GM12874 (cell line): ENCODE results near the gene IL21R.

Experiments
- TF ChIP-seq, protein P1 (sequence below): IDR thresholded peaks from 2 replicates; pipeline ENCODE4 v1.5.1; 2011; ENCODE audit warnings: low read depth, mild to moderate bottlenecking, control low read depth, low read length, moderate library complexity; ENCODE audit not compliant: insufficient read depth

IL21R gene

GRCh38 chr16:27462846-27463682, 61.1 kb downstream of the IL21R start:
- TF ChIP-seq, protein P1, sequence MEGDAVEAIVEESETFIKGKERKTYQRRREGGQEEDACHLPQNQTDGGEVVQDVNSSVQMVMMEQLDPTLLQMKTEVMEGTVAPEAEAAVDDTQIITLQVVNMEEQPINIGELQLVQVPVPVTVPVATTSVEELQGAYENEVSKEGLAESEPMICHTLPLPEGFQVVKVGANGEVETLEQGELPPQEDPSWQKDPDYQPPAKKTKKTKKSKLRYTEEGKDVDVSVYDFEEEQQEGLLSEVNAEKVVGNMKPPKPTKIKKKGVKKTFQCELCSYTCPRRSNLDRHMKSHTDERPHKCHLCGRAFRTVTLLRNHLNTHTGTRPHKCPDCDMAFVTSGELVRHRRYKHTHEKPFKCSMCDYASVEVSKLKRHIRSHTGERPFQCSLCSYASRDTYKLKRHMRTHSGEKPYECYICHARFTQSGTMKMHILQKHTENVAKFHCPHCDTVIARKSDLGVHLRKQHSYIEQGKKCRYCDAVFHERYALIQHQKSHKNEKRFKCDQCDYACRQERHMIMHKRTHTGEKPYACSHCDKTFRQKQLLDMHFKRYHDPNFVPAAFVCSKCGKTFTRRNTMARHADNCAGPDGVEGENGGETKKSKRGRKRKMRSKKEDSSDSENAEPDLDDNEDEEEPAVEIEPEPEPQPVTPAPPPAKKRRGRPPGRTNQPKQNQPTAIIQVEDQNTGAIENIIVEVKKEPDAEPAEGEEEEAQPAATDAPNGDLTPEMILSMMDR = no peak

- TF ChIP-seq, protein P1 = no peak
Observed at GRCh38 chr16:27463741-27464591, 62.0 kb downstream of the IL21R start.

DNA sequence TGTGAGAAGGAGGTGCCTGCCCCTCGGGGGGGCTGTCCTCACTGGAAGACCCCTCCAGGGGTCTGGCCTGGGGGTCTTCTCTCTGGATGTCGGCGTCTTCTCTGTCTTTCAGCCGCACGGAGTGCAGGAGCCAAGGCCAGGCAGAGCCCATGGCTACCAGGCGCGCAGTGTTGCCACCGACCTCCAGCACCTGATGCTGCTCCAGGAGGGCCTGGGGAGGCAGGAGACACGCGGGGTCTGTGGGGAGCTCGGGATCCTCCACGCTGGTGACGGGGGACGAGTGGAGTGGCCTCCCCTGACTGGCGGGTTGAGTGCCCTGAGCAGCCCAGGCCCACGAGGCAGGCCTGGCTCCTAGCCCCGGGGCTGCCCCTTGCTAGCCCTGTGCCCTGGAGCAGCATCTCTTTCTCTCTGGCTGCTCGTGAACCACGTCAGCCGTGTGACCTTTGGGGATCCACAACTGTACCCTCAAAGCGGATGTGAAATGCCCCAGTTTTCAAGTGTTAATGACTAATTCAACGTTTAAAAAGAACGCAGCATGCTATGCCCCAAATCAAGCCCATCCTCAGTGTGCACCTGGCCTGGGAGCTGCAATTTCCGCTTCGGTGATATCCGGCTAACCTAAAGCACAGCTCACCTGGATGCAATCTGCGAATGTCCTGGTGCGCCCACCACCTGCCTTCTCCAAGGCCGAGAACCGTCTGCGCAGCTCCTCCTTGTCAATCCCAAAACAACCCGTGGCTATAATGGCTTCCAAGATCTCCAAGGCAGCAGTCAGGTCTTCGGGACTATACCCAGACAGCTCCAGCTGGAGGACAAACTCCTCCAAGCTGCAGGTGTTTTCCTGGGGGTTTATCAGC, 62.9 kb downstream of the IL21R start:
- TF ChIP-seq, protein P1 = no peak

DNA sequence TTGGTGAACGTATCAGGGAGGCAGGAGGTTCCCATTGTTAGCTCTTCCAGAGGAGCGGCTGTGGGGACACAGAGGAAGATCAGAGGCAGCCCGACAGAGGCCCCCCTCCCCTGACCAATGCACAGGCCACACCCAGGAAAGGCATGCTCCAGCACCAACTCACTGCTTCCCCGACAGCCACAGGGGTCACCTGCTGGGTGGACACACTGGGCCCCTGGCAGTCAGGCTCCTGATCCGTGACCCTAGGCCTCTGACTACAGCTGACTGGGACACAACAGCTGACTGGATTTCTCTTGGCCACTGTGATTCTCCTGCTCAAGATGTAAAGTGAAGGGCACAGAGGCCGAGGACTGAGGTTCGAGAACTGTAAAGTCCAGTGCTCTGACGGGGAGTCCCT, 63.5 kb downstream of the IL21R start:
- TF ChIP-seq, protein P1 = no peak

- TF ChIP-seq, protein P1 = no peak
Observed at GRCh38 chr16:27468941-27469531, 67.1 kb downstream of the IL21R start.

GRCh38 chr16:27470567-27471431, 68.8 kb downstream of the IL21R start:
- TF ChIP-seq, protein P1 = no peak
